Stimulated activated CD4-positive, alpha-beta T cell treated with anti-CD3 and anti-CD28 coated beads, Interleukin-1b, Interleukin-23, amount 100 ng/mL, for 4 hours (primary cell): ENCODE measurements around the gene STRAP.

ENCODE experiments used
- DNase-seq, 2 donors: peaks; one replicate each; pipeline ENCODE4 v3.0.0-alpha.2; 2020; ENCODE audit warnings: low read depth in 2 of 2

STRAP gene, protein sequence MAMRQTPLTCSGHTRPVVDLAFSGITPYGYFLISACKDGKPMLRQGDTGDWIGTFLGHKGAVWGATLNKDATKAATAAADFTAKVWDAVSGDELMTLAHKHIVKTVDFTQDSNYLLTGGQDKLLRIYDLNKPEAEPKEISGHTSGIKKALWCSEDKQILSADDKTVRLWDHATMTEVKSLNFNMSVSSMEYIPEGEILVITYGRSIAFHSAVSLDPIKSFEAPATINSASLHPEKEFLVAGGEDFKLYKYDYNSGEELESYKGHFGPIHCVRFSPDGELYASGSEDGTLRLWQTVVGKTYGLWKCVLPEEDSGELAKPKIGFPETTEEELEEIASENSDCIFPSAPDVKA

DNA sequence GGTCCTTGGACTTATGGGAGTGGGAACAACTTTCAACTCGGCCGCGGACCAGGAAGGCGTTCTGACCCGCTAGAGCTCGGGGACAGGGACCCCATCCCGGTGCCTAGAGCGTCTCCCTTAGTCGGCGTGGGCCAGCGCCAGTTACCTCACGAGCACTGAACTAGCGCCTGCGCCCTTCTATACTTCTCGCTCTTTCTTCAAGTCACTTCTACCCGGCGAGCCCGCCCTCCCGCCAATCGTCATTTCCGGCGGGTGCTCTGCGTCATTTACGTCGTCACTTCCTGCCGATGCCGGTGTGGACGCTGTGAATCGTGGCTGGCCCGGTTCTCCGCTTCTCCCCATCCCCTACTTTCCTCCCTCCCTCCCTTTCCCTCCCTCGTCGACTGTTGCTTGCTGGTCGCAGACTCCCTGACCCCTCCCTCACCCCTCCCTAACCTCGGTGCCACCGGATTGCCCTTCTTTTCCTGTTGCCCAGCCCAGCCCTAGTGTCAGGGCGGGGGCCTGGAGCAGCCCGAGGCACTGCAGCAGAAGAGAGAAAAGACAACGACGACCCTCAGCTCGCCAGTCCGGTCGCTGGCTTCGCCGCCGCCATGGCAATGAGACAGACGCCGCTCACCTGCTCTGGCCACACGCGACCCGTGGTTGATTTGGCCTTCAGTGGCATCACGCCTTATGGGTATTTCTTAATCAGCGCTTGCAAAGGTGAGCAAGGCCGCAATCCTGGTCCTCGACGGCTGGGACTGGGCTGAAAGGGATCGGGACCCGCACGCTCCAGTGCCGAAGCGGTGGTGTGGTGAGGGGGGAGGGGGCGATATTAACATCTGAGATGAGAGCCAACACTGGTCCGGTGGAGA, at the start of gene STRAP:
Gene STRAP, plus strand, starts transcription at position 270 of the 854 bp plus-strand sequence. Its CDS starts 321 bp downstream, at position 591.
- DNase-seq = peak; percentile 90 to 93

DNA sequence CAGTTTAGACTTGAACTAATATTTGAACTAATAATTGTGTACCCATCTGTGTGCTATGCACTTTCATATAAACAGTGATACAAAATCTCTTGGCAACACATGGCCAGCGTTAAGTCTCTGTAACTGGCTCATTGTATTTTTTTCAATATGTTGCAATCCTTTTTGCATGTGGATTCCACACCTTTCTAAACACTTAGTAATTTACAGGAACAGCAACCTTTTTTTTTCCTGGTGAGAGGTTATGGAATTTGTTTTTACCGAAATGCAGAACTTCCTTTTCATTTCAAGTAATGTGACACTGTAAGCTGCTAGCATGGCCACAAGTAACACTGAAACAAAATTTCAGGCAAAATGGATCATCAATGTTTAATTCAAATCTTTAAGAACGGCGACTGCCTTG, 47.6 kb upstream of the STRAP start:
- DNase-seq = no peak

DNA sequence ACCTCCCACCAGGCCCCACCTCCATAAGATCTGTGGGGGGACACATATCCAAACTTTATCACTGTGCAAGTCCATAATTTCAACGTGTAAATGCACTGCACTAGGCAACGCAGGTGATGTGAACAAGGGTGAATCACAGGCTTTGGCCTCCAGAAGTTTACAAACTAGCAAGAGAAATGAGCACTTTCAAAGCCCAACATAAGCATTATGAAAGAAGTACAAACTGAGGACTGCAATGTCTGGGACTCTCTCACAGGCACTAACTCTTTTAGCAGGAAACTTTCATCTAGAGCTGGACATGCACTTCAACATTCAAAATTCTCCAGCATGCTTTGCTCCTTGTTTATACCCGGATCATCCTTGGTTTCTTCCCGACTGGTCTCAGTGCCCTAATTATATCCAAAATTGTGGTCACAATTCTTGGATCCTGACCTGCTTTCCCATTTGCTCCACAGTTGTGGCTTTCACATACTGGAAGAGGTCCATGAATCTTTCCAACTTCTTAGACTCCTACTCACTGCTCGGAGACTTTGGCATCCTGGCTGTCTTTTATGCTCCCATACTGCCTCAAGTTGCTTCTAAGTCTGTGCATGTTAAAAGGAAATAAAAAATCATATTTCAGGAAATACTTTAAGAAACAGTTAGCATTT, 44.9 kb upstream of the STRAP start:
- no peak for DNase-seq

DNA sequence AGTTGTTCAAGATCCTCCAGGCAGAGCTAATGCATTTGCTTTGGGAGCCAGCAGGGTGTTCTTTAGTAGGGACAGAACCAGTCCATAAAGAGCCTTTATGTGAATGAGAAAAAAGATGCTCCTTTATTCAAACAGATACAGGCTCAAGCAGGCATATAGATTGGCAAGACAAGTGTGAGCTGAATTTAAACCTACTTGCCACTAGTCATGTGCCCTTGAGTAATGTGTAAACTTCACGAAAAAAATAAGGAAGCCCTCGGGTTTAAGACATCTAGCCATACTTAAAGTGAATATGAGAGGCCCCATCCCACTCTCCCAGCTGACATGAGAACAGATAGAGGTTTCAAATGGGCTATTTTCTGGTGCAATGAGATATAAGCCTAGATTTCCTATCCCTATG, 43.1 kb upstream of the STRAP start:
- no peak for DNase-seq

DNA sequence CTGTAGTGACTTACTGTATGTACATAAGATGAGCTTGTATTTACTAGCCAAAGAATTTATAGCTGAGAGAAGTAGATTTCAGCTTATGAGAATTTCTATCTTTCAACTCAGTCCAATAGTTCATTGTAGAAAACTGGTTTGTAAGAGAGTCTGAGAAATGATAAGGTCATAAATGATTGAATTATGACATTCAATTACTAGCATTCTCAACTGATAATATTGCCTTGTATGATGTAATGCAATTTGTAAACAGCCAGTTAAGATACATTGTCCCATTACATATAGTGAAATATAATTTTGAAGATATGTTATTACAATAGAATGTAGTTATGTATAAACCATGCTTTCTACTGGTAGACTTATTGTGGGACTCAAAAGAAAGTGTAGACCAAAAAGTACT, 42.5 kb upstream of the STRAP start:
- no peak for DNase-seq

DNA sequence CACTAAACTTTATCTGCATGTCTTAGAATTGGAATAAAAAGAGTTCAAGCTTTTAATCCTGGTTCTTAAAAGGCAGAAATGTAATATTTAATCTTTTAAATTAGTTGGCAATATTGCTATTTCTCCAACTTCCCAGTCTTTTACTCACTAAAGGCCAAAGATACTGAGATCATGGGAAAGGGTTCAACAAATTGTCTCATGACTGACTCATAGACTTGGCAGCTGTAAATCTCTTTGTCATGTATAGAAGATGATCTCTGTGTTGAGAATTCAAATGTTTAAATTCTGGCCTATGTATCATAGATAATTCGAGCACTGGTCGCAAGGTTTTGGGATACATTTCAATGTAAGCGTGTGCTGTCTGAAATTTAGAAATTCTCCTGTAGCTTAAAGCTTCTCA, 40.1 kb upstream of the STRAP start:
- DNase-seq = no peak

DNA sequence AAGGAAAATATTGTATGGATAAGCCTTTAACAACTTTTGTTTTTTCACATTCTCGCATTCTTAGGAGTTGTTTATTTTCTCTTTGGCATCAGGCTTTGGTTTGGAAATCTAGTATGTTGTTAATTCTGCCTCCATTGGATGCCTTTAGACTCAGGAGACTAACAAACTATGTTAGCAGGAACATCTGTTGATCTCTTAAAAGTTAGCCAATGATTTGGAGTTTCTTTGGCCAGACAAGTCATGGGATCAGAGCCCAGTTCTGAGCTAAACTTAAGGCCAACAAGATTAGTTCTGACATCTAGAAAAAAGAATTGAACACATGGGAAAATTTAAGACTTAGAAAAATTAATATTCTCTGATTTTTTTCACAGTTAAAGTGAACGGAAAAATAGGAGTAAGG, 35.3 kb upstream of the STRAP start:
- no peak for DNase-seq

DNA sequence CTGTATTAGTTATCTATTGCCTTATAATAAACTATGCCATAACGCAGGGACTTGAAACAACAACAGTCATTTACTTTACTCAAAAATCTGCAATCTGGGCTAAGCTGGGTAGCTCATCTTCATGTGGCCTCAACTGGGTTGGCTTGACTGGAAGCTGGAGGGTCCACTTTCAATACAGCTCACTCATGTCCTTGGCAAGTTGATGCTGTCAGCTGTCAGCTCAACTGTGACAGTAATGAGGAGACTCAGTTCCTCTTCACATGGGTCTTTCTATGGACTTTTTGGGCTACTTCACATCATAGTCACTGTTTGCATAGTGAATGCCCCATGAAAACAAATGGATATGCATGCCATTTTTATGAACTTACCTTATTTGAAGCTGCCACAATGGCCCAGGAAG, 33.6 kb upstream of the STRAP start:
- DNase-seq = no peak

DNA sequence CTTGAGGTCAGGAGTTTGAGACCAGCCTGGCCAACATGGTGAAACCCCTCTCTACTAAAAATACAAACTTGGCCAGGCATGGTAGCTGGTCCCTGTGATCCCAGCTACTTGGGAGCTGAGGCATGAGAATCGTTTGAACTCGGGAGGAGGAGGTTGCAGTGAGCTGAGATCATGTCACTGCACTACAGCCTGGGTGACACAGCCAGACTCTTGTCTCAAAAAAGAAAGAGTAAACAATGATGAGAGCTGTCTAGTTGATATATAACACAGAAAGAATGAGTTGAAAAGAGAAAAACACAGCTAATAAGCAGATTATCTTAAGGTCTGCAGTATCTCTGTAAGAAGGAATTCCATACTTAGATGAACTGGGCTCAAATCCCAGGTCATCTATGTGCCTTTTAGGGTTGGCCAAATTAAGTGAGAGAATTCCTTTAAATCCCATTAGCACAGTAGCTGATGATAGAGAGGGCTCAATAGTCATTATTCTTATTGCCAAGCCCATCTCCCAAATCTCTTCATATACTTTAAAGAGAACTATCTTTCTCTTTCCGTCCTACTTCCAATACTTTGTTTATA, 31.1 kb upstream of the STRAP start:
- no peak for DNase-seq

DNA sequence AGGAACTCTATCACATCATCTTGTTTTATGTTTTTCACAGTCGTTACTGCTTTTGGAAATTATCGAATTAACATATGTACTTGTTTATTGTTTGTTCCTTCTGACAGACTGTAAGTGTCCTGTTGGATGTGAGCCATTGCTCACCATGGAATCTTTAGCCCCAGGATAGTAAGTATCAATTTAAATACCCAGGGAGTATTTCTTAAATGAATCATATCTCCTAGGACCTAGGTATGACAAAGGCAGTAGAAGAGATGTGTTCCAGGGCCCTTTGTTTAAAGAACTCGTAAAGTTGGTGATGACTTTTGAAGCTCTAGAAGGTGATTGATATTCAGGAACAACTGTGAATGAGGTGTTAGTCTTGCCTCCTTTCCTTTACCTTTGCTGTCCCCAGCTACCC, 30.3 kb upstream of the STRAP start:
- DNase-seq = no peak

DNA sequence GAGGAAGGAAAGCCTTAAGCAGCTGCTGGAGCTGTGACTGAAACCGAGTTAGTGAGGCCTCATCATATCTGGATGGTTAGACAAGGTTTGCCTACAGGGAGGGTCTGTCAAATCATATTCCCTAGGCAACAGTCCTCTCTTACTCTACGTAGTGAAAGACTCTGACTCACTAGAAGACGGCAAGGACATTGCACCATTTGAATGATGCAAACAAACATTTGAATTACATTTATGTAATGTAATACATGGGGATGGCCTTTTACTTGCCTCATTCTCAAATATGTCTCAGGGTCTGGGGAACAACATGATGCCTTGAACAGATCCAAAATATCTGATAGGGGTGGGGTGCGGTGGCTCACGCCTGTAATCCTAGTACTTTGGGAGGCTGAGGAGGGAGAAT, 29.8 kb upstream of the STRAP start:
- DNase-seq = no peak

DNA sequence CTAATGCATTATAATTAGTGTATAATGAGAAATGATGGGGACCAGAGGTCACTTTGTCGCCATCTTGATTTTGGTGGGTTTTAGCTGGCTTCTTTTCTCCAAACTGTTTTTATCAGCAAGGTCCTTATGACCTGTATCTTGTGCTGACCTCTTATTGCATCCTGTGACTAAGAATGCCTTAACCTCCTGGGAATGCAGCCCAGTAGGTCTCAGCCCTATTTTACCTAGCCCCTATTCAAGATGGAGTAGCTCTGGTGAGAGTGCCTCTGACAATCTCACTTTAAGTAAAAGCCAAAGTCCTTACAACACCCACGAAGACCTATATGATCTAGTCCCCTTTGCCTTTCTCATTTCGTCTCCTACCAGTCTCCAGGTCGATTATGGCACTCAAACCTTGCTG, 28.3 kb upstream of the STRAP start:
- no peak for DNase-seq

DNA sequence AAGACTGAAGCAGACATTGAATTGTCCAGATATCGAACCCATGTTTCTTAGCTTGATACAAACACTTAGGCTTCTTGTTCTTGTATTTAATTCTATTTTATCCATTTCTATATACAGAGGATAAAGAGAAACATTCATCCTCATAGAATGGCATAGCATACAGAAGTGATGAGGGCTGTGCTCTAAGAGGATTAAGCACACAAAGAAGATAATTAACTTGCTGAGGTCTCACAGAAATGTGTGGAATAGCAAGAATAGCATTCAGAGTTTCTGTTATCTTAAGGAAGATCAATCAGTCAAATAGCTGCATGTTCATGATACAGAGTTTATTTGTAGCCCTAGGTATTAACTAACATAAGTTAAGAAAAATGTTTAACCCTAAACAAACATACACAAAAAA, 27.3 kb upstream of the STRAP start:
- DNase-seq = no peak

DNA sequence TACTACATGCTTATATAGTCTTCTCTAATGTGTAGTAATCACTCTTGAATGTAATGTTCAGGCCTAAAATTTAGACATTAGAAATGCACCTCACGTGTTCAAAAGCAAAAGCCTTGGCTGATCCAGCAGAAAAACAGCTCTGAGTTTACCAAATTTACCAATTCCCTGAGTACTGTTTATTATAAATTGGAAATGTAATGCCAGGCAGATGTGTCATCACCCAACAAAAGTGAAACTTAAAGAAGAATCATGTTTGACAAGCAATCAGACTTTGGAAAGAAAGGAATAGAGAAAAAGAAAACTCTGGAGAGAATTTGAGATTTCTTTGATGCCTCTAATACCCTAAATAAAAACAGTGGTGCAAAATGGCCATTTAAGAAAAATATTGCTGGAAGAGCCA, 26.5 kb upstream of the STRAP start:
- DNase-seq = no peak

DNA sequence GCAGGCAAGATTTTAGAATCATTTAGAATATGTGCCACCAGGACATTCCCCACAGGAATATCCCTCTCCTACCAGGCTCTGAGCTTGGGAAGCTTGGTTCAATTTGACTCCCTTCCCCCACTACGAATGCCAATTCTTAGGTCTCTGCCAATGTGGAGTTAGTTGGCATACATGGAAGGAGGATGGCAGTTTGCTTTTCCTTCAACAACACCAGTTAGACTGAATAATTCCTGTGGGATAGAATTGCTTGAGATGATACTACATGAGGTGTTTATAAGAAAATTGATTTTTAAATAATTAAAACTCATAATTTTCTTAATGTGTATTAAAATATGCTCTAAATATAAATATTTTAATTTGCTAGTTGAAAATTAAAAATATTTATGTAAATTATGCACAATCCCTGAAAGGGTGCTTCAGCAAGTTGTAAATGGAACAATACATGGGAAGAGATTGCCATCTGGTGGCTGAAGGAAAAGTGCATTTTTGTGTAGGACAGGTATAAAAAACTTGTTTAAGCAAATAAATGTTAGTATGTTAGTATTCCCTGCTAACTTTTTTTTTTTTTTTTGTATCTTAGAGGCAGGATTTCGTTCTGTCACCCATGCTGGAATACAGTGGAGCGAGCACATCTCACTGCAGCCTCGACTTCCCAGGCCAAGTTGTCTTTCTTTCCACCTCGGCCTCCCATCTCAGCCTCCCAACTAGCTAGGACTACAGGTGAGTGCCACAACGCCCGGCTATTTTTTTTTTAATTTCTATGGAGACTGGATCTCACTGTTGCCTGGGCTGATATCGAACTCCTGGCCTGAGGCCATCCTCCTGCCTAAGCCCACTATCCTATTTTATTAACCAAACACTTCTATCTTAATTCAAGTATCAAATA, 25.8 kb upstream of the STRAP start:
- peak in 1 of 2 donors; percentile 47 for DNase-seq

DNA sequence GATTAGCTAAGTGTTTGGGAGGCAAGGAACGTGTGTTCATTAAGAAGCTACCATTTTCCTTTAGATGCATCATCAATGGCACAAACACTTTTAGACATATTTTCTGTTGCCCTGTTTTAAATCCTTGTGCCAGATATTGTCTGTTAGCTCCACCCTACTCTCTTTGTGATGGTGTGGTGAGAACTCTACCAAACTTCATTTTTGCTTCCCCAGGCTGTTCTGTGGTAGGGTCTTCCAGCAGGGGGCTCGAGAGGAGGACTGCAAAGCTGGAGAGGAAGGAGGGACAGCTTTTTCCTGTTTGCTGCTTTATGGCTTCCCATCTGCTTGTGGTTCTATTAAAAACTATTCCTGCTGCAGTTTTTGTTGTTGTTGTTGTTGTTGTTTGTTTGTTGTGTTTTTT, 23.8 kb upstream of the STRAP start:
- DNase-seq = no peak

DNA sequence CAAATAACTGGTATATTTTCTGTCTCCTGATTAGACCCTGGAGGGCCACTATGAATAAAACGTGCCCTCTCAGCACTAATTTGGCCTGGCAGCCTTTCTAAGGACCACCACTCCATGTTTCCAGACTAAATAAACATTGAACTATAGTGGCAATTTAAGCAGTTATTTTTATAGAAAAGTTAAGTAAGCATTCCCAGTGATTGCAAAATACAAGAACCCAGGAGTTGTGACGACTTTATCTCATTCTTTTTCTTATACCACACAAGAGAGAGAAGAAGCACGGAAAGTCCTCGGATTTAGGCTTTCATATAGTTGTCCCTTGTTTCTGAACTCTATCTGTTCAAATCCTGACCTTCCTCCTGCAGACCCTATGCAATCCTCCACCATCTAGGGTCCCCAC, 23.1 kb upstream of the STRAP start:
- DNase-seq = no peak

DNA sequence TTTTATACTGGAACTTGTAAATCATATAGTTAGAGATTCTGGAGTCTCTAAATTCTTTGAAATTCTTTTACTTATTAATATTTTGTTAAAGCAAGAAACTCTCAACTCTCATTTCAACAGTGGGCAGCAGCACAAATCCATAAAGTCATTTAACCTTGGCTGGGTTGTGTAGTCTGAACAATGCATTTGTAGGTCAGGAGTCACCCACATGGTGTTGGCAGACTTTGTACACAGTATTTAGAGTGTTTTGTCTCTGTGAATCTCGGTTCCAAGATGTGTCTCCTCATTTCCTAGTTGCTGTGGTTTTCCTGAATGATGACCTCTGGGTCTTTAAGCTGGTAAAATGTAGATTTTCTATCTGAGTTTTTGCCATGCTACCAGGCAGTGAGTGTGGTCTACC, 20.8 kb upstream of the STRAP start:
- no peak for DNase-seq

DNA sequence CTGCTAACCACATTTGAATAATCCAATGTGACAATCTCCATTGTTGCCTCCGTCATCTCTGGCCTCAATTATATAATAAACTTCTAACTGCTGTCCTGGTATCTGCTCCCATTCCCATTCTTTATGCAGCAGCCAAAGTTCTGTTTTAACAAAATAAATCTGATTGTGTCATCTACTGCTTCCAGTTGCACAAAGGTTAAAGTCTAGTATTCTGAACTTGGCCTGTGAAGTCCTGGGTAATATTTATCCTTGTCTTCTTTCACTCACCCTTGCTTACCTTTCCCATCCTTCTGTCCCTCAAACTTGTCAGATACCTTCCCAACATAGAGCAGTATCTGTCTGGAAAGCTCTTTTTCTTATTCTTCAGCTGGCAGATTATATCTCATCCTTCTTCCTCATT, 19.3 kb upstream of the STRAP start:
- no peak for DNase-seq

DNA sequence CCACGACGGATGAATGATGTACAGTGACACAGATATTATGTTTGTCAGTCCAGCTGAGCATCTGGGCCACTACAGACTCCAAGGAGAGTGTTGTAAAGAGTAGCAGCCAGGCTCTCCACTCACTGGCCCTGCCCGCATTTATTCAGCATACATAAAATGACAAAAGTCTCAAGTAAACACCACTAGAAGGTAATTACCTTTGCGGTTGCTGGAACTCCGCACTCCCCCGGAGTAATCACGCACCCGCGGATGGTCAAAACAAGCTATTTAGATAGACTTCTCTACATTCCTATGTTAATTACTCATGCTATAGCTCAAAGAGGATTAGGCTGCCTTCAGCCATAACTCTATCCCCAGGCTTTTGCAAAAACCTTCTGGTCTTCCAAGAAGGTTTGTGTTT, 18.8 kb upstream of the STRAP start:
- DNase-seq = no peak

DNA sequence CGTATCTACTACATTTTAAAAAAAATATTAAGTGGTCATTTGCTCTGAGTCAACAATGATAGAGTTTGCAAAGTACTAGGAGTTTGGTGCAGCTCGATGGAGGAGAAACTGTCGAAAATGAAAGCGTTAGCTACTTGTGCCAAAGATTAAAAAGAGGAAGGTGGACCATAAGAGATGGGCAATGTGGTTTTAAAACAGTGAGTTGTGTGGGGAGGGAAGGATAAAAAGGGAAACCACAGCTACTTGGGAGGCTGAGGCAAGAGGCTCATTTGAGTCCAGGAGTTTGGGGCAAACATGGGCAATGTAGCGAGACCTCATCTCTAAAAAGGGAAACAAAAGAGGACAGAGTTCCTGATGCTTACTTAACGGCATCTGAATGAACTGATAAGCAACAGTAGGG, 18.2 kb upstream of the STRAP start:
- DNase-seq = no peak
